HAP-1 (cell line): ENCODE measurements around the gene TMEM86B.

Experiments used
- DNase-seq, 2 experiments: peaks; one replicate each; pipeline ENCODE4 v3.0.0-alpha.2; 2016 to 2020; ENCODE audit warnings: low spot score in 2 of 2
- H3K27me3 ChIP-seq: fragments of 250-450 bp; sonication (Bioruptor Pico); 2 replicates; pipeline ENCODE4 v1.5.1; 2020; ENCODE audit warnings: low read depth, mild to moderate bottlenecking, moderate library complexity
- H3K36me3 ChIP-seq: fragments of 250-450 bp; sonication (Bioruptor Pico); replicated peaks from 2 replicates; pipeline ENCODE4 v1.5.1; 2020; ENCODE audit warnings: mild to moderate bottlenecking
- H3K4me1 ChIP-seq: fragments of 250-450 bp; sonication (Bioruptor Pico); 2 replicates; pipeline ENCODE4 v1.5.1; 2020; ENCODE audit warnings: mild to moderate bottlenecking
- H3K4me3 ChIP-seq: fragments of 250-450 bp; sonication (Bioruptor Pico); 2 replicates; pipeline ENCODE4 v1.5.1; 2020; ENCODE audit warnings: mild to moderate bottlenecking, moderate library complexity
- H3K9me3 ChIP-seq: fragments of 250-450 bp; sonication (Bioruptor Pico); 2 replicates; pipeline ENCODE4 v1.5.1; 2020; ENCODE audit warnings: mild to moderate bottlenecking, moderate library complexity
- in situ Hi-C: fragments of 300-500 bp; cut with MboI; formaldehyde crosslinking; loops from 3 replicates; pipeline ENCODE4 v1.14.3; 2020; ENCODE audit warnings: low sequenced_read_pairs, inconsistent platforms, mixed read lengths

TMEM86B gene

DNA sequence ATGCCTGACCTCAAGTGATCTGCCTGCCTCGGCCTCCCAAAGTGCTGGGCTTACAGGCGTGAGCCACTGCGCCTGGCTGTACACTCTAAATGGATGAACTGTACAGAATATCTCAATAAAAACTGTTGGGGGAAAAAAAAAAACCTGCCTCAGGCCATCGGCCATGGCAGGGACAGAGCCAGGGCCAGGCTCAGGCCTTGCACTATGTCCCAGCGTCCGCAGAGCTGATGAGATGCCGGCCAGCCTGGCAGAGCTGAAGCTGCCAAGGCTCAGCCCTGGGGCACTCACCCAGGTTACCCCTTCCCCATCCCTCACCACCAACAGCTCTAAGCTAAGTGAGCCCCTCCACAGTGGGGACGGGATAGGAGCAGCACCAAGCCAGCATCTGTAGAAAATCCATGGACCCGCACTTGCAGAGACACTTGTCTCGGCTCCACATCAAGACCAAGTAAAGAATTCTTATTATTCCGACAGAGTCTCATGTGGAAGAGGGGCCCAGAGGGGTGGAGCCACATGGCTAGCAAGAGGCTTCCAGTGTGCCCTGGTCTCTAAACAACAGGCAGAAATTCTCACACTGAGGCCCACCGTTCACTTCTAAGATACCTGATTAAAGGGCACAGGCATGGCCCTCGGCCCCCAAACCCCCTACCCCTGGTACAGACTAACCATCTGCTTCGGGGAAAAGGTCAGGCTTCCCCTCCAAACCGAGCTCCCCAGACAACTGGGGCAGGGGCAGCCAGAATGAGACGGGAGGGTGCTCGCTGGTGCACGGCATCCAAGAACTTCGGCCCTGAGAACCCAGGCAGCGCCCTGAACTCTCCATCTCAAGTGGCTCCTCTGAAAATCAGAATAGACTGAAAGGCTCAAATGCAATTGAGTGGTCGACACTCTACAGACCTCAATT is 24.4 kb upstream of the TMEM86B start:
- DNase-seq, result no peak
- Histone ChIP-seq H3K27me3 (no peaks in the 10 kb centered on the region), H3K36me3 (peaks cover 8% of the 10 kb centered on the region), H3K4me3 (no peak overlapping the region), H3K9me3 (no peaks in the 10 kb centered on the region), H3K4me1 (peaks cover 17% of the 10 kb centered on the region)
- in situ Hi-C loops, result no loop called here

- peaks cover 8% of the 10 kb centered on the region for H3K36me3 ChIP-seq
- peaks cover 10% of the 10 kb centered on the region for H3K4me1 ChIP-seq
- no peak for DNase-seq
- H3K4me3 ChIP-seq, result no peak overlapping the region
- no peaks in the 10 kb centered on the region for H3K9me3 ChIP-seq
- H3K27me3 ChIP-seq, result no peaks in the 10 kb centered on the region
- in situ Hi-C loops, result no loop called here
These were observed 22.9 kb upstream of the TMEM86B start for GRCh38 chr19:55251341-55252081.

- in situ Hi-C loops, result no loop called here
- Histone ChIP-seq H3K4me1 (peaks cover 3% of the 10 kb centered on the region; the same call in 1 of the 2 replicates), H3K9me3 (no peaks in the 10 kb centered on the region), H3K4me3 (no peak overlapping the region), H3K27me3 (no peaks in the 10 kb centered on the region), H3K36me3 (peaks cover 13% of the 10 kb centered on the region)
- no peak for DNase-seq
These were observed 21.9 kb upstream of the TMEM86B start for GRCh38 chr19:55250262-55251036.

DNA sequence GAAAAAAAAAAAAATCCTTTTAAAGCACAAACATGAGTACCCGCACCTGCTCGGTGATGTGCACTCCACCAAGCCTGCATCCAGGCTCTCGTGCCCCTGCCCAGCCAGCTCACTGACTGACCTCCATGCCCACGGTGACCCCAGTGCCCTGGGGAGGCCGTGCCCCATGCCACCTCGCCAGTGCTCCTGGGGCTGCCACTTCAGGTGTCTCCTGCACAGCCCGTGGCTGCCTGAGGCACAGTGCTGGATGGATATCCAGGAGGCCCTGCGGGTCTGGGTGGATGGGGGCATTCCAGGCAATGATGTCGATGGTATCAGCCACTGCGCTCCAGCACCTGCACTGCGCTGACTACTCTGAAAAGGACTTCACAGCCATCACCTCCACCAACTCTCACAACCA is 21.3 kb upstream of the TMEM86B start:
- no peak overlapping the region for H3K4me3 ChIP-seq
- H3K27me3 ChIP-seq, result no peaks in the 10 kb centered on the region
- H3K4me1 ChIP-seq, result no peaks in the 10 kb centered on the region
- no peaks in the 10 kb centered on the region for H3K9me3 ChIP-seq
- H3K36me3 ChIP-seq, result peaks cover 16% of the 10 kb centered on the region
- no peak for DNase-seq
- in situ Hi-C loops, result no loop called here

DNA sequence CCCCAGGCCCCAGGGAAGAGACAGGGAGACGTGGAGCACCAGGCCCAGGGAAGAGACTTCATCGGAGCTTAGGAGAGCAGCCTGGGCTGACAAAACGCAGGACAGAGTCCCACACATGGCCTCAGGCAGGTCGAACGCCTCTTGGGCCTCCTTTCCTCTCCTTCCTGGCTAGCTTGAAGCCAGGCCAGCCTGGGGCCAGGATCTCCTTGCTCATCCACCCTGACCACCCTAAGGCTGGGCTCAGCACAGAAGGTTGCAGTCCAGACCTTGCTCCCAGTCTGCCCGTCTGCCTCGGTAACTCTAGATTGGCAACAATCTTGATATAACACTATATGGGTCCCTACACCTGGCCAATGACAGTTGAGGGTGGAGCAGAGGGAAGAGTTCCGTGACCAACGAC is 20.1 kb upstream of the TMEM86B start:
- no peaks in the 10 kb centered on the region for H3K4me1 ChIP-seq
- H3K4me3 ChIP-seq, result no peak overlapping the region
- DNase-seq, result no peak
- no peaks in the 10 kb centered on the region for H3K27me3 ChIP-seq
- in situ Hi-C loops, result no loop called here
- H3K36me3 ChIP-seq, result peaks cover 28% of the 10 kb centered on the region
- H3K9me3 ChIP-seq, result no peaks in the 10 kb centered on the region

- Histone ChIP-seq H3K4me1 (no peaks in the 10 kb centered on the region), H3K36me3 (peaks cover 31% of the 10 kb centered on the region), H3K9me3 (no peaks in the 10 kb centered on the region), H3K4me3 (no peak overlapping the region), H3K27me3 (no peaks in the 10 kb centered on the region)
- DNase-seq, result no peak
- in situ Hi-C loops, result no loop called here
These were observed 19.7 kb upstream of the TMEM86B start for GRCh38 chr19:55248166-55248675.

- no peak for DNase-seq
- in situ Hi-C loops, result no loop called here
- no peaks in the 10 kb centered on the region for H3K27me3 ChIP-seq
- no peaks in the 10 kb centered on the region for H3K4me1 ChIP-seq
- no peaks in the 10 kb centered on the region for H3K9me3 ChIP-seq
- peaks cover 35% of the 10 kb centered on the region for H3K36me3 ChIP-seq
- no peak overlapping the region for H3K4me3 ChIP-seq
These were observed 19.1 kb upstream of the TMEM86B start for GRCh38 chr19:55247621-55248099.

DNA sequence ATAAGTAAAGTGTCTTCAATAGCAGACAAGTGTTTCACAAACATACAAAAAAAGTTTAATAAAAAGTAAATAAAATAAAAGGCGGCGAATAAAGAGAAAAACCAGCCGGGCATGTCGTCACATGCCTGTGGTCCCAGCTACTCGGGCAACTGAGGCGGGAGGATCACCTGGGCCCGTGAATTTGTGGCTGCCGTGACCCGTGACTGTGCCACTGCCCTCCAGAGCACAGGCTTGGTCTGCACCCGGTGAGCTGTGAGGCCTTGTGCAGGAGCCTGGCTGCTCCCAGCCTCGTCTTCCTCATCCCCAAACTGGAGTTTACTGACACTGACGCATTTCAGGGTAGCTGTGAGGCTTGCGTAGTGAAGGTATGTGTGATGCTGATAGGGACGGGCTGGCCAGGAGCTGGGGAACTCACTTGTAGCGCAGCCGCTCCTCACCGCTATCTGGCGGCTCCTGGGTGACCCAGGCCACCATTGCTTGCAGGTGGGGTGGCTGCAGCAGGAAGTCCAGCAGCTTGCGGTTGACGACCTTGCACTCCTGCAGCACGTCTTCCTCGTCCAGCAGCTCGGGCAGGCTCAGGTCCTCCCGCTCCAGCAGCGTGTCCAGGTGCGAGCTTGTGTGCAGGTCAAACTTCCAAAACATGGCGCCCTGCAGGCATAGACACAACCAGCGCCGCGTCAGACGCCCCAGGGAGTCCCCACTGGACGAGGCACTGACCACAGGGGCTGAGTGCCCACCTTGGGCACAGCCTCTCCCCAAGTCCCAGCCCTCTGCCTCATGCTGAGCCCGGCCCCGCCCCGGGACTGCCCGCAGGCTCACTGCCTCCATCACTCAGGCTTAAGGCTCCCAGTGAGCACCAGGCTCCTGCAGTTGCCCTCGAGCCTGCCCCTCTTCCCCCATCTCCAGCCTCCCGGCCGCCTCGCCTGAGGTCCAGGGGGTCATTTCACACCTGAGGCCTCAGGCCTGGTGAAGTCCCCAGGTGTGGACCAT is 18.2 kb upstream of the TMEM86B start:
- H3K4me3 ChIP-seq, result no peak overlapping the region
- H3K27me3 ChIP-seq, result no peaks in the 10 kb centered on the region
- H3K36me3 ChIP-seq, result peaks cover 44% of the 10 kb centered on the region
- in situ Hi-C loops, result no loop called here
- no peak for DNase-seq
- no peaks in the 10 kb centered on the region for H3K4me1 ChIP-seq
- no peaks in the 10 kb centered on the region for H3K9me3 ChIP-seq

DNA sequence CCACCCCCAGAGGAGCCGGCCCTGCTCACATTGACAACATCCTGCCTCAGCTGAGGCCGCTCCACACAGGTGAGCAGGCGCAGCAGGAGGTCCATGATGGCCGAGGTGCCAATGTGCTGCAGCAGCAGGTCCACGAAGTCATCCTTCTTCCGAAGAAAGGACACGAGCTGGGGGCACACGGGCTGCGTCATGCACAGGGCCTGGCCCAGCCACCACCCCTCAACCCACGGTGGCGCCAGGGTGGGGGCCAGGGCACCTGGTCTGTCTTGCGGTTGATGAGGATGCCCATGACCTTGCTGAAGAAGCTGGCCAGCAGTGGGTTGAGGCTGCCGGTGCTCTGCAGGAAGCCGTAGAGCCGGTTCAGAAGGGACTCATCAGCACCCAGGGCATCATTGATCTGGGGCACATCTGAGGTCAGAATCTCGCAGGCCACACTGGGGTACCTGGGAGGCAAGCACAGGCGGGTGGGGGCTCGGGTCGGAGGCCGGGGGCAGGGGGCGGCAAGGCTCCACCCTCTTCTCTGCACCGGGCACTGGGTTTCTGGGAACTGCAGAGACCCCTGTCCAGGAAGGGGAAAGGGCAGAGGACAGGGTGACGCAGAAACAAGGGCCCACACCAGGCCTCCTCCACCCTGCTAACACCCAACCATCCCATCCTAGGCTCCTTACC is 16.8 kb upstream of the TMEM86B start:
- H3K27me3 ChIP-seq, result no peaks in the 10 kb centered on the region
- peaks cover 54% of the 10 kb centered on the region for H3K36me3 ChIP-seq
- no peak overlapping the region for H3K4me3 ChIP-seq
- DNase-seq, result no peak
- in situ Hi-C loops, result no loop called here
- no peaks in the 10 kb centered on the region for H3K9me3 ChIP-seq
- no peaks in the 10 kb centered on the region for H3K4me1 ChIP-seq

GRCh38 chr19:55244004-55244680 is 15.6 kb upstream of the TMEM86B start:
- DNase-seq, result no peak
- H3K4me3 ChIP-seq, result no peak overlapping the region
- no peaks in the 10 kb centered on the region for H3K9me3 ChIP-seq
- no peaks in the 10 kb centered on the region for H3K27me3 ChIP-seq
- H3K36me3 ChIP-seq, result peaks cover 65% of the 10 kb centered on the region
- no peaks in the 10 kb centered on the region for H3K4me1 ChIP-seq
- in situ Hi-C loops, result no loop called here

- no peaks in the 10 kb centered on the region for H3K4me1 ChIP-seq
- no peaks in the 10 kb centered on the region for H3K27me3 ChIP-seq
- H3K36me3 ChIP-seq, result peaks cover 80% of the 10 kb centered on the region
- H3K4me3 ChIP-seq, result no peak overlapping the region
- no peak for DNase-seq
- no peaks in the 10 kb centered on the region for H3K9me3 ChIP-seq
- in situ Hi-C loops, result no loop called here
These were observed 14.0 kb upstream of the TMEM86B start for GRCh38 chr19:55242517-55242916.

DNA sequence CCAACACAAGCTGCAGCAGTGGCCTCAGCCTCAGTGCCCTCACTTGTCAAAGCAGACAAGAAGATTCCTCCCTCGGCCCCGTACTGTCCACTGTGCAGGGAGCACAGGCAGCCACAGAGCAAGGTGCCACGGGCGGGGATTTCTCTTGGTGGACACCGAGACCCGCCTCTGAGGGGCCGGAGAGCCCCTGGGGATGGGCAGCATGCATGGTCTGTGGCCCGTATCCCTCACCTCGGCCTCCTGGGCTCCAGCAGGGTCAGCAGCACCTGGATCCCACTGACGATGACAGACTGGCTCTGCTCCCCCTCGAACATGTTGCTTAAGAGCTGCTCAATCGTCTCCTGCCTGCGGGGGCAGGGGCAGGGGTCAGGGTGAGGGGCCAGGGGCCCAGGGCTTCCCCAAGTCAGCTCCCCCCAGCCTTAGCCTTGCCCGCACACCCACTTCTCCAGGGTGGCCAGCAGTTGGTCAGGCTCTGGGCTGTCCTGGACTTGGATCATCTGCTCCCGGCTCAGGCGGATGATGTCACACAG is 13.4 kb upstream of the TMEM86B start:
- H3K36me3 ChIP-seq, result peaks cover 85% of the 10 kb centered on the region
- no peak overlapping the region for H3K4me3 ChIP-seq
- no peaks in the 10 kb centered on the region for H3K4me1 ChIP-seq
- in situ Hi-C loops, result no loop called here
- H3K27me3 ChIP-seq, result no peaks in the 10 kb centered on the region
- no peak for DNase-seq
- no peaks in the 10 kb centered on the region for H3K9me3 ChIP-seq
